ENCODE results near the gene RYR2. TPM values are rescaled to one million over a fixed set of nuclear protein-coding genes. Genes with fewer than 3 reads are reported as not detected.

Gene RYR2
- total and polyA plus RNA-seq, 2 of the 8 experiments (the other 6 are each of a cell fraction or from before 2014, with no cell fraction given): 1.3 to 4.4 TPM

DNA sequence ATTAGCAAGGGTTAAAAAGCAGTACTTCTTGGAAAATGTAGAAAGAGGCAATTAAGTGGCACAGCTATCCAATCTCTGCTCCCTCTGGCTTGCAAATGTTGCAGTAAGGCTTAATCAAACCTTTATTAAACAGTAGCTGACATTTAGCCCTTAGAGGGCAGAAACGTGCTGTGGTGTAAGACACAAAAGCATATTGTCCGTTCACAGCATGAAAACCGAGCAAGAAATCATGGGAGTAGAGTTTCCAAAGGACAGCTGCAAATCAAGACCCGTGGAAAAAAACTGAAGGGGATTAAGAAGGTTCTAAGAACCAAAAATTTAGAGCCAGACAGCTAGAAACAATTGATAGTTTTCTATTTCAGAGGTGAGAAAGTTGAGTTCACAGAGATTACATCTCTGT lies 835.6 kb downstream of the RYR2 start:
- Histone ChIP-seq H2AFZ (ENCODE audit: low read length) (no peak overlapping the region), H2BK12ac (ENCODE audit: low read depth, low read length) (no peak overlapping the region), H2BK5ac (ENCODE audit: low read depth, low read length) (no peak overlapping the region), H2AK5ac (ENCODE audit: low read depth, low read length) (no peak overlapping the region), H3K79me1 (ENCODE audit: low read depth, low read length) (no peaks in the 10 kb centered on the region), H3K27me3 (replicated peaks in 1 of 4; ENCODE audit: control insufficient read depth in 3 of 4, extremely low read depth in 1 of 4, insufficient read depth in 3 of 4, low read length in 3 of 4) (no peaks in the 10 kb centered on the region), H3K18ac (ENCODE audit: extremely low read depth, low read length) (no peak overlapping the region), H4K8ac (ENCODE audit: extremely low read depth, insufficient read depth, low read length) (no peak overlapping the region), H2BK20ac (ENCODE audit: low read length) (no peak overlapping the region), H3K23ac (ENCODE audit: insufficient read length) (no peak overlapping the region), H3K23me2 (ENCODE audit: low read depth, low read length) (no peaks in the 10 kb centered on the region), H3K4ac (replicated peaks; ENCODE audit: insufficient read length, low read depth, low read length) (no peak overlapping the region), H3K27ac (ENCODE audit: low read depth, low read length) (no peak overlapping the region), H3K4me2 (ENCODE audit: insufficient read depth in 1 of 2, low read depth in 2 of 2, low read length in 2 of 2) (no peak overlapping the region), H3K9ac (replicated peaks in 1 of 4; ENCODE audit: extremely low read depth in 1 of 4, low read depth in 3 of 4, low read length in 3 of 4) (no peak overlapping the region), H3K4me1 (replicated peaks in 1 of 4; ENCODE audit: control insufficient read depth in 3 of 4, insufficient read depth in 4 of 4, low read length in 3 of 4) (peaks cover 0 to 6% (median 2%) of the 10 kb centered on the region in 4 experiments; a peak in 3 of 7 replicates), H4K5ac (ENCODE audit: insufficient read length, low read depth, low read length) (no peak overlapping the region), H3K79me2 (ENCODE audit: control insufficient read depth in 1 of 2, insufficient read depth in 2 of 2, low read length in 2 of 2) (no peaks in the 10 kb centered on the region), H2BK120ac (replicated peaks; ENCODE audit: low read depth, low read length) (no peak overlapping the region), H3K36me3 (ENCODE audit: control insufficient read depth in 2 of 4, insufficient read depth in 4 of 4, low read length in 3 of 4) (no peaks in the 10 kb centered on the region), H3K9me3 (ENCODE audit: insufficient read depth in 2 of 2, low read depth in 1 of 2, low read length in 1 of 2) (no peaks in the 10 kb centered on the region), H3K4me3 (ENCODE audit: extremely low read depth in 1 of 4, insufficient read depth in 2 of 4, low read depth in 3 of 4, low read length in 4 of 4) (no peak overlapping the region), H2BK15ac (ENCODE audit: low read length) (no peak overlapping the region), H3K14ac (ENCODE audit: insufficient read length) (no peak overlapping the region), H4K20me1 (replicated peaks in 1 of 2; ENCODE audit: control insufficient read depth in 1 of 2, insufficient read depth in 2 of 2, low read length in 2 of 2) (no peaks in the 10 kb centered on the region), H3K56ac (replicated peaks; ENCODE audit: insufficient read length, low read depth, low read length) (no peak overlapping the region), H4K91ac (replicated peaks; ENCODE audit: insufficient read length, low read length) (no peak overlapping the region)
- CTCF ChIA-PET (ENCODE audit: partially characterized antibody): interaction anchor here (0.9 to 9.8 kb wide), 6 partner anchors 13 to 360 kb away, joined by 3 to 54 read pairs (median 4); no protein-coding TSS in a partner anchor
- POLR2A ChIA-PET (ENCODE audit: partially characterized antibody): no interaction called here
- FAIRE-seq (no peak), DNase-seq (ENCODE audit: low read depth in 1 of 2, low spot score in 2 of 2) (no peak)
- WGBS, 2 experiments (ENCODE audit: extremely low coverage in 1 of 2, insufficient coverage in 1 of 2, insufficient read length in 1 of 2, insufficient replicate concordance in 2 of 2, low coverage in 1 of 2, low lambda C conversion rate in 2 of 2, missing lambda C conversion rate in 1 of 2): 96% methylated on average over 4 of the region's 4 CpGs; no CpG with 5 or more reads in 1 of the 2 experiments
- no peak for TF ChIP-seq NANOG (IDR thresholded peaks at IDR 0.05; ENCODE audit: insufficient read depth, low read depth, low read length, poor library complexity, severe bottlenecking)
- TF ChIP-seq EP300 (IDR thresholded peaks at IDR 0.05; ENCODE audit: borderline replicate concordance in 1 of 2, low read depth in 2 of 2, low read length in 2 of 2): no peak
- no peak for TF ChIP-seq PHF8 (conservative IDR thresholded peaks at IDR 0.05; ENCODE audit: low read depth, low read length)
- no peak for TF ChIP-seq SP1 (IDR thresholded peaks at IDR 0.05; ENCODE audit: low read depth, low read length)
- peak in 1 of 2 experiments; percentile 10; a peak in 1 of 4 replicates for TF ChIP-seq RAD21 (IDR thresholded peaks at IDR 0.05 in 1 of 2, conservative IDR thresholded peaks at IDR 0.05 in 1 of 2; ENCODE audit: low read depth in 2 of 2, low read length in 2 of 2)
